Measurements from ENCODE around the gene ZC3H12C.

ZC3H12C gene

DNA sequence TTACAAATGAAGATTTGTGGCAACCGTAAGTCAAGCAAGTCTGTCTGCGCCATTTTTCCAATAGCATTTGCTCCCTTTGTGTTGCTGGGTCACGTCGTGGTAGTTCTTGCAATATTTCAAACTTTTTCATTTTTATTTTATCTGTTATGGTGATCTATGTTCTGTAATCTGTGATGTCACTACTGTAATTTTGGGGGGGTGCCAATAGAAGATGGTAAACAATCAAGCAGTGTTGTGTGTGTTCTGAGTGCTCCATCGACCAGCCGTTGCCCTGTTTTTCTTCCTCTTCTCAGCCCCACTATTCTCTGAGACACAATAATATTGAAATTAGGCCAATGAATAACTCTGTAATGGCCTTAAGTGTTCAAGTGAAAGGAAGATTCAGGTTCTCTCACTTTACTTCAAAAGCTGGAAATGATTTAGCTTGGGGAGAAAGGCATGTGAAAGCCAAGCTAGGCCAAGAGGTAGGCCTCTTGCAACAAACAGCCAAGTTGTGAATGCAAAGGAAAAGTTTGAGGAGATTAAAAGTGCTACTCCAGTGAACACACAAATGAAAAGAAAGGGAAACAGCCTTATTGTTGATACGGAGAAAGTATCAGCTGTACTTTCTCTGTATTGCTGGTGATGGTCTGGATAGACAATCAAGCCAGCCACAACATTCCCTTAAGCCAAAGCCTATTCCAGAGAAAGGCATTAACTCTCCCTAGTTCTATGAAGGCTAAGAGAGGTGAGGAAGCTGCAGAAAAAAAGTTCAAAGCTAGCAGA, 7.5 kb downstream of the ZC3H12C start:
- no peak for DNase-seq

DNA sequence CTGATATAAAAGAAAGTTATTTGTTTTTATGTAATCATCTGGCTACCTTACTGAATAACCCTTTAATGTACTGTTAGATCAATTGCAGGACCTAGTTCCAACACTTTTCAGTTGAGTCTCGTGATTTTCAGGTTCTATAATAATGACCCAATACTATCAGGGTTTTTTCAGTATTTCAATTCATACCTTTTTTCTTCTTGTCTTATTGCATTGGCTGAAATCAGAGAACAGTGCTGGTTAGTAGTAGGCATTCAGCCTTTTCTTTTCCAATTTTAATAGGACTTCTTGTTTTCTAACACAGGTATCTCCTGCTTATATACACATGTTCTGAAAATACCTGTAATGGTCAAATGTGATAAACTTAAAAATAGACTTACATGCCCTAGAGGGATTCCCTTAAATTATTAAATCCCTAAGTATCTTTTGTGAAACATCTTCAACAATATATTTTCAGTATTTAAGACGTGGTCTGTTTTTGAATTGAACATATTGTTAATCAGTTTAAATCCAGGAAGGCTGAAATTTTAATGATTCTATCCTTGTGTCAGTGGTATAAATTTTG, 13.6 kb downstream of the ZC3H12C start:
- DNase-seq, result no peak

GRCh38 chr11:110110854-110111253, 17.7 kb downstream of the ZC3H12C start:
- no peak for DNase-seq

DNA sequence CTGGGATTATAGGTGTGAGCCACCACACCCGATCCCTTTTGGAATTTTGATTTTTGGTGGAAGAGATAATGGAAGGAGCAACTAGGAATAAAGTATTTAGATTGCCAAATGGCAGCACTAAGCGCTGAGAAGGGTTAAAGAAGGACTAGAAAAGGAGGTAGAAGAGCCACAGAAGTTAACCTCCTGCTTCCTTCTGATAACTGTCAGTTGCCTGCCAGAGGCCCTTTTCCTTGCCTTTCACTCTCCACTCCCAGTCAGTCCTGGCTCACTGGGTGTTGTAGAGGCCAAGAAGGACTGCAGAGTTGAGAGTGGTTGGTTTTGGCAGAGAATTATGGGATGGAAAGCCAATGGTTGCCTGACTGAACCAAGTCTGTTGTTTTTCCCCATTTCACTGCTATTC, 19.3 kb downstream of the ZC3H12C start:
- DNase-seq, result no peak

DNA sequence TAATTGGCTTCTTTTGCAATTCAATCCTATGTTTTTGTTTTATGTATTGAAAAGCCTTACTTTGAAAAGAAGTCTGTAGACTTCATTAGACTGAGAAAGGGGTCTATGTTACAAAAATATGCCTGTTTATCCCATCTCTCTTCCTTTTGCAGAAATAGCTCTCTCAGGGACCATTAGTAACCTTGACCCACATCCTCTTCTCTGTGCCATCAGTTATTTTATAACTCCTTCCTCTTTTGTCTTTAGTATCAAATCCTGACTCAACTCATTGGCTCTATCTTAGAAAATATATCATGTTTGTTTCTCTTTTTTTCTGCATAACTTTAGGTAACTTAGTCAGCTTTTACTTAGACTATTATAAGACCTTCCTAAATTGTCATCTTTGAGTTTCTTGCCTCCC, 20.3 kb downstream of the ZC3H12C start:
- DNase-seq, result no peak

GRCh38 chr11:110113973-110114372, 20.8 kb downstream of the ZC3H12C start:
- DNase-seq, result no peak

- DNase-seq, result no peak
These were observed 26.1 kb downstream of the ZC3H12C start for GRCh38 chr11:110119317-110119716.

DNA sequence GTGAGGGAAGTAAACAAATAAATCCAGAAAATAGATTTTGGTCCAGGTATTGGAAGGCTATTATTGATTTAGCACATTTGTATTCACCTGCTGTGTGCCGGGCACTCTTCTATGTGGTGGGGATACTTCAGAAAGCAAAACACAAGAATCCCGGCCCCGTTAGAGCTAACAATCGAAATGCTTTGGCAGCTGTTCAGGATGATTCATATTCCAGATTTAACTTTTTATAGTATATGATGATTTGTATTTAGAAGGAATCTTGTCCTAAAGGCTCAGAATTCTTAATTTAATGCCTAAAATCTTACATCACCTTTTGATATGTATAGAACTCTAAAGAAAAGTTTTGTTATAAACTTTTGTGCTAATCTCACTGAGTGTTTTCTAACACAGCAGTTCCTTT, 28.0 kb downstream of the ZC3H12C start:
- DNase-seq, result no peak

GRCh38 chr11:110123003-110123402, 29.8 kb downstream of the ZC3H12C start:
- no peak for DNase-seq

GRCh38 chr11:110124605-110125004, 31.4 kb downstream of the ZC3H12C start:
- no peak for DNase-seq

DNA sequence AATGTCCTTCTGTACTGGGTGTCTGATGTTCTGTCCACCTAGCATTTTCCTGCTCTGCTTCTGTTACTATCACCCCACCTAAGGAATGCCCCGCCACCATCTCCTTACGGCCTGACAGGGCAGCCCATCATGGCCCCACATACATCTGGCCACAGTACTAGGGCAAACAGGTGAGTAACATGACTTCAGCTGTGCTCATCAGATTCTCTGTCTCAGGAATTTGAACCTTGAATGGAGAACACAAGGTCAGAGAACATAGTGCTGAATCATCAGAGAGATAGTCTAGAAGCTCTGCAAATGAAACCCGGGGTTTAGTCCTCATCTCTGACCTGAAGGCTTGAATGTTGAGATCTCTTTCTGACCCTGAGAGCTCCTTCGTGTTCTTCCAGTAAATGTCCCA, 32.4 kb downstream of the ZC3H12C start:
- no peak for DNase-seq

GRCh38 chr11:110126936-110127335, 33.7 kb downstream of the ZC3H12C start:
- no peak for DNase-seq

GRCh38 chr11:110128161-110128560, 35.0 kb downstream of the ZC3H12C start:
- no peak for DNase-seq

GRCh38 chr11:110130642-110131238, 37.5 kb downstream of the ZC3H12C start:
- DNase-seq, result no peak

DNA sequence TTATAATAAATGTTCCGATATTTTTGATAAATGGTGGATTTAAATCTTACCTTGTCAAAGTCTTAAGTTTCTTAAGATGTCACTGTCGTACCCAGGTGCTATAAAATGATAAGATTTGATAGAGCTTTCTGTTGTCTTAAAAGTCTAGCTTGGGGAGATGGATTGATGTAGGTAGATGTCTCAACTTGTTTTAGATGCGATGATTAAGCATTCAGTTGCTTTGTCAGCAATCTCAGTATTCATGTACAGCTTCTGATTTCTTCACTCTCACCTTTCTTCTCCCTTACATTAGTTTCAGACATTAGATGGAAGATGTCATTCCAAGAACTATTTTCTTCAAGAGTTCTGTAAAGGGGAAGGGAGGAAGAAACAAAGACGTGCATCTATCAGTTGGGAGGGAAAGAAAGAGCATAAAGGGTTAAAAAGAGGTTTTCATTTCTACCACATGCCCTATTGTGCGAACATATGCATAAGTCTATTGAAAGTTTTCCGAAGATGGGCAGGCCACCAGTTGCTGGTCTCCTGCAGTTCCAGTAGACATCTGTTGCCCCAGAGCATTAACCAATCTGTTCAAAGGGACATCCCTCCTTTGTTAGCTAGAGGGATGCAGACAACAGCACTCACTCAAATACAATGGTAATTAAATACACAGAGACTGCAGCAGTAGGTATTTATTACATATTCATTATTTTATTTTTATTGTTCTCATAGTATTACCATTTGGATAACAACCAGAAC, 38.4 kb downstream of the ZC3H12C start:
- no peak for DNase-seq

- DNase-seq, result no peak
These were observed 40.0 kb downstream of the ZC3H12C start for GRCh38 chr11:110133160-110133559.

DNA sequence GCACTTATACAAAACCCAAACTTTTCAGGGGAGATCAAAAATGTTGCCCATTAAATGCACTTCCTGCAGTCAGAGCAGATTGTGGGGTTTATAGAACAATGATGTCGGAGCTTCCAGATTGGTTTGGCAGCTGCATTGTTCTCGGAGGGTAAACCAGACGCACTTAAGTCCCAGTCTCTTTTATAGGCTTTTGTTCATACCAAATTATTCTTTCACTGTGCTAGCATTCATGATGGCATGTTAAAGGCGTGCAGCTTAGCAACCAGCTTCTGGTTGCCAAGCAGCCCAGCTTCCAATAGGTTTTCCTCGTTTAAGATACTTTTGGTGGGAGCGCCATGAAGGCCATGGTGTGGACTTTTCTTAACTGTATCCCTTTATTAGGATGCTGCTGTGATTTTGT, 40.9 kb downstream of the ZC3H12C start:
- no peak for DNase-seq

DNA sequence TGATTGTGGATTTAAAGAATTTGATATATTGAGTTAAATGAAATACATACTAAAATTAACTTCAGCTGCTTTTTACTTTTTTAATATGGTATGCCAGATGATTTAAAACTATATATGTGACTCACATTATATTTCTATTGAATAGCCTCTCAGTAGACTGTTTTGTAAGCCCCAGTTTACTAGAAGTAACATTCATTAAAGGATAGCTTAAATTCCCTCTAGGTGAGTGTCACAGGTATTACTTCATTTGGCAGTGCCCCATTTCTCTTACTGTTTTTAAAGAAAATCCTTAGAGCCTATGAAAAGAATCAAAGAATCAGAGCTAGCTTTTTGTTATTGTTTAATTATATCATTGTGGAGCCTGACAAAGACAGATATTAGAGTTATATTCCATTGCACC, 48.6 kb downstream of the ZC3H12C start:
- DNase-seq, result no peak

DNA sequence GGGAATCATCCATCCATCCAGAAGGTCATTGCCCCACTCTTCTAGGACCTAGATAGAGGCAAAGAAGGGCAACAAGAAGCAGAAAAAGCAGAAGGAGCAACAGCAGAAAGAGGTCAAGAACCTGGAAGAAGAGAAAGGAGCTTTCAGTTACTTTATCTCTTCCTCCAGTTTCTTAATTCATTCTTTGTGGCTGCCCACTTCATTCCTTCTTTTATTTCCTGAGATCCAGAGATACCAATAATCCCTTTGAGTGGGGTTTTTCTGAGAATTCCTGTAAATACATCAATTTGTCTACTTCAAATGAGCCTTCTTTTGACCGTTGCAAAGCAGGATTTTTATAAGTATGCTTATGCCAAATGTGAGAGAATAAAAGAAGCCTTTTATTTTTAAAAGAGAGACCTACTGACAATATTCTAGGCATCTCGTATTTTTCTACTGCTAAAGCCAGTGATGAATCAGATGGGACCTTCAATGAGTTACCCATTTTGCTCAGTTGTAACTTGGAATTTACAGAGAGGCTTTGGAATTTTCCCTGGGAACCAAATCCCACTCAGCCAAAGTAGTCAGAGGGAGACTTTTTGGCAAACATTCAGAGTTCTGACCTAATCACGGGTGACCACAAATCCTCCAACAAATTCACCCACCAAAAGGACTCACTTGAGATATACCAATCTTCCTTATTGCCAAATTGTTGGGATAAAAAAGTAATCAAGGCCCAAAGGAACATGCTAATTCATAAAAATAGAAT, 54.9 kb downstream of the ZC3H12C start:
- no peak for DNase-seq

DNA sequence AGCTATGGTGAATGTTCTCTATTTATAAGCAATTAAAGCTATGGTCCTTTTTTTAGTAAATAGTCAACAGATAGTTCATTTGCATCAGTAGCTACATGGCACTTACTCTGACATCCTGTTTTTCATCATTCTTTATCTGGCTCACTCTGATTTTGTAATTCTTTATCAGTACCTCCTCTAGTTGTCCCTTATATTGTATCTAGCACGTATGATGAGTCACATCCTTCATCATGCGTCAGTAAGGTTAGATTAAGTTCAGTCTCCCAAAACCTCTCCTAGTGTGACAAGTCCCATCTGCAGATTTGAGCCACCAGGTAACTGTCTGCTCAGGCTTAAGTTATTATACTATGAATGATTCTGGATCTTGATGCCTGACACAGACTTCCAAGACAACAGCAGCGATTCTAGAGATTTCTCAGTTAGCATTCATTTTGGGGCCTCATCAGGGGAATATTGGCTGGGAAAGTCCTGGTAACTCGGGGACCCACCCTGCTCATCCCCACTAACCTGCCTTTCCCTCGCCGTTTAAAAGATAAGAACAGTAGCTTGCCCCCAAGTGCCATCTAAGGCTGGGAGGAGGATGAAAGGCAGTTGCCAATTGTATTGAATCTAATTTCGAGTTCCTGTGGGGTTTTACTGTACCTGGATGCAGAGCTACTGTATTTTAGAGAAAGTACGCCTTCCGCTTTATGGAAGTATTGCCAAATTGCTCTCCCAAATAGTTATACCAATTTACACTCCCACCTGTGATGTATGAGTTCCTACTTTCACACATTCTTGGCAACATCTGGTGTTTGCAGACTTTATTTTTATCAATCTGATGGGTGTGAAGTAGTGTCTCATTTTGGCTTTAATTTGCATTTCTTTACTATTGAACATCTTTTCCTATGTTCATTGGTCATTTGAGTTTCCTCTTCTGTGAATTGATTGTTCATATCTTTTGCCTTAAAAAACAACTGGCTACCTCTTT, 55.9 kb downstream of the ZC3H12C start:
- DNase-seq, result no peak

- no peak for DNase-seq
These were observed 59.0 kb downstream of the ZC3H12C start for GRCh38 chr11:110152199-110152598.

- DNase-seq, result no peak
These were observed 60.3 kb downstream of the ZC3H12C start for GRCh38 chr11:110153474-110153873.

All from CD4-positive, alpha-beta T cell treated with Interferon alpha-2 for 1 hour (primary cell).